ENCODE measurements around the gene RUSC2. TPM values are rescaled to one million over a fixed set of nuclear protein-coding genes. Genes with fewer than 3 reads are reported as not detected.
A peak's percentile ranks its signal among the peaks of the same experiment; 100 is the strongest.

RUSC2 gene
- total RNA-seq, 1 donor from 2014 or later, result 67.1 TPM

DNA sequence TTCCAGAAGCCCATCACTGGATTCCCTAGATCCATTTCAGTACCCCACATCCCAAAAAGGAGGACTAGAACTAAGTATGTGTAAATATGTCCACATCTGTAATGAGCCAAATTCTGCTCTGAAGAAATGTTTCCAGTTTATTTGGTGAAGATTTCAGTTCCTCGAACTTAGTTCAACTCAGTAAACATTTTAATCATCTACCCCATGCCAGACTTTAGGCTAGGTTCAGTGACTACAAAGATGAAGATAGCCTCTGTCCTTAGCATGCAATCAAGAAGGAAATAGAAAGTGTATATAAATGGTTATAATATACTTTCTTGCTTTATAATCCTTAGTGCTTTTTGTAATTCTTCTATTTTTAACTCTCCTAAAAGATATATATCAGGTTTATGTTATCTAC is 21.5 kb downstream of the RUSC2 start:
- DNase-seq (ENCODE audit: extremely low spot score, unreplicated experiment), result no peak
- Mint-ChIP-seq H3K27ac (ENCODE audit: unreplicated experiment) (peak overlapping the region; percentile 95), H3K4me1 (ENCODE audit: unreplicated experiment) (peaks cover 84% of the 10 kb centered on the region), H3K4me3 (ENCODE audit: unreplicated experiment) (peak overlapping the region; percentile 46), H3K27me3 (ENCODE audit: unreplicated experiment) (no peaks in the 10 kb centered on the region), H3K36me3 (ENCODE audit: unreplicated experiment) (peaks cover 16% of the 10 kb centered on the region), H3K9me3 (ENCODE audit: unreplicated experiment) (peaks cover 13% of the 10 kb centered on the region)
- TF ChIP-seq, protein P1, sequence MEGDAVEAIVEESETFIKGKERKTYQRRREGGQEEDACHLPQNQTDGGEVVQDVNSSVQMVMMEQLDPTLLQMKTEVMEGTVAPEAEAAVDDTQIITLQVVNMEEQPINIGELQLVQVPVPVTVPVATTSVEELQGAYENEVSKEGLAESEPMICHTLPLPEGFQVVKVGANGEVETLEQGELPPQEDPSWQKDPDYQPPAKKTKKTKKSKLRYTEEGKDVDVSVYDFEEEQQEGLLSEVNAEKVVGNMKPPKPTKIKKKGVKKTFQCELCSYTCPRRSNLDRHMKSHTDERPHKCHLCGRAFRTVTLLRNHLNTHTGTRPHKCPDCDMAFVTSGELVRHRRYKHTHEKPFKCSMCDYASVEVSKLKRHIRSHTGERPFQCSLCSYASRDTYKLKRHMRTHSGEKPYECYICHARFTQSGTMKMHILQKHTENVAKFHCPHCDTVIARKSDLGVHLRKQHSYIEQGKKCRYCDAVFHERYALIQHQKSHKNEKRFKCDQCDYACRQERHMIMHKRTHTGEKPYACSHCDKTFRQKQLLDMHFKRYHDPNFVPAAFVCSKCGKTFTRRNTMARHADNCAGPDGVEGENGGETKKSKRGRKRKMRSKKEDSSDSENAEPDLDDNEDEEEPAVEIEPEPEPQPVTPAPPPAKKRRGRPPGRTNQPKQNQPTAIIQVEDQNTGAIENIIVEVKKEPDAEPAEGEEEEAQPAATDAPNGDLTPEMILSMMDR (IDR thresholded peaks at IDR 0.05), result no peak

DNA sequence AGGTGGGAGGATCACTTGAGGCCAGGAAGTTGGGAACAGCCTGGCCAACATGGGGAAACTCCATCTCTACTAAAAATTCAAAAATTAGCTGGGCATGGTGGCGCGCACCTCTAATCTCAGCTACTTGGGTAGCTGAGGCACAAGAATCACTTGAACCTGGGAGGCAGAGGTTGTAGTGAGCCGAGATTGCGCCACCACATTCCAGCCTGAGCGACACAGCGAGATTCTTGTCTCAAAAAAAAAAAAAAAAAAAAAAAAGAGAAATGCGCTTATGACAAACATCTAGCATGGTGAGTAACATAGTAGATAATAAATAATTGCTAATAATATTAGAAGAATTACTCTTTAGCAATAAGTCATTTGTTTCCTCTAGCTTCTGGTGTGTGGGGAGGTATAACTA is 25.9 kb downstream of the RUSC2 start:
- Mint-ChIP-seq H3K36me3 (ENCODE audit: unreplicated experiment) (peaks cover 9% of the 10 kb centered on the region), H3K27me3 (ENCODE audit: unreplicated experiment) (no peaks in the 10 kb centered on the region), H3K4me3 (ENCODE audit: unreplicated experiment) (no peak overlapping the region), H3K4me1 (ENCODE audit: unreplicated experiment) (peaks cover 94% of the 10 kb centered on the region), H3K9me3 (ENCODE audit: unreplicated experiment) (peaks cover 4% of the 10 kb centered on the region), H3K27ac (ENCODE audit: unreplicated experiment) (peak overlapping the region; percentile 98)
- DNase-seq (ENCODE audit: extremely low spot score, unreplicated experiment), result no peak
- TF ChIP-seq, protein P1 (IDR thresholded peaks at IDR 0.05), result no peak

DNA sequence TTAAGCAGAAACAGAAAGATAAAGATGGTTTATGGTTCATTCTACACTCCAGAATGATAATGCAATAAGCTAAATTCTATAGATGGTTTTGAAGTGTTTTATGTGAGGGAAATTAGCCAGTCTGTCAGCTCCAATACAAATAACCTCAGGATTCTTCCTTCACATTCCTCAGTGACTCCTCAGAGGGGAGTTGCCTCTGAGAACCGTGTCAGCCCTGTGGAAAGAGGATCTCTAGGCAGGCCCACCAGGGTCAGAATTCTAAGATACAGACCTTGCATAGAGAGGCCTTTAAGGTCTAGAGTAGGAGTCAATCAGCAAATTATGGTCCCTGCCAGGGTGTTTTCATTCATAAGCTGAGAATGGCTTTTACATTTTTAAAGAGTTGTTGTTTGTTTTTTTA is 26.6 kb downstream of the RUSC2 start:
- DNase-seq (ENCODE audit: extremely low spot score, unreplicated experiment), result no peak
- no peaks in the 10 kb centered on the region for H3K27me3 Mint-ChIP-seq (ENCODE audit: unreplicated experiment)
- peak overlapping the region; percentile 12 for H3K4me3 Mint-ChIP-seq (ENCODE audit: unreplicated experiment)
- peak overlapping the region; percentile 98 for H3K27ac Mint-ChIP-seq (ENCODE audit: unreplicated experiment)
- peaks cover 94% of the 10 kb centered on the region for H3K4me1 Mint-ChIP-seq (ENCODE audit: unreplicated experiment)
- TF ChIP-seq, protein P1 (IDR thresholded peaks at IDR 0.05), result no peak
- H3K36me3 Mint-ChIP-seq (ENCODE audit: unreplicated experiment), result peaks cover 9% of the 10 kb centered on the region
- H3K9me3 Mint-ChIP-seq (ENCODE audit: unreplicated experiment), result peaks cover 4% of the 10 kb centered on the region

DNA sequence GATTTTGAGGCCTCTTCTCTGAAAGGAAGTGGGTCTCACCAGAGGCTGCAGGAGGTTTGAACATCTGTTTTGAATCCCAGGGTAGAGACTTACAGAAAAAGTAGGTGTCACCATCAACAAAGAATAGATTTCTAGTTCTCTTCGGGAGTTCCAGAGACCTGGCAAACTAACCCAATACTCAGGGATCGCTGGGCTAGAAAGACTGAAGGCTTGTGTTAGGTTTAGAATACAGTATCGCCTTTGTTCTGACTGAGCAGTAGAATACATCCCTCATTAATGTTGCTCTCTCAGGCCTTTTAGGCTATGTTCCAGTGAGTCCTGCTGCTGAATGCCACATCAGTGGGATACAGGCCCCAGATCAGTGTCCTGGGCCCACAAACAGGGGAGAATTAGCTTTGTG is 27.2 kb downstream of the RUSC2 start:
- H3K27ac Mint-ChIP-seq (ENCODE audit: unreplicated experiment), result peak overlapping the region; percentile 98
- H3K36me3 Mint-ChIP-seq (ENCODE audit: unreplicated experiment), result peaks cover 9% of the 10 kb centered on the region
- H3K27me3 Mint-ChIP-seq (ENCODE audit: unreplicated experiment), result no peaks in the 10 kb centered on the region
- H3K9me3 Mint-ChIP-seq (ENCODE audit: unreplicated experiment), result peaks cover 4% of the 10 kb centered on the region
- no peak overlapping the region for H3K4me3 Mint-ChIP-seq (ENCODE audit: unreplicated experiment)
- peaks cover 94% of the 10 kb centered on the region for H3K4me1 Mint-ChIP-seq (ENCODE audit: unreplicated experiment)
- TF ChIP-seq, protein P1 (IDR thresholded peaks at IDR 0.05), result no peak
- no peak for DNase-seq (ENCODE audit: extremely low spot score, unreplicated experiment)

- DNase-seq (ENCODE audit: extremely low spot score, unreplicated experiment), result no peak
- Mint-ChIP-seq H3K36me3 (ENCODE audit: unreplicated experiment) (peaks cover 9% of the 10 kb centered on the region), H3K4me1 (ENCODE audit: unreplicated experiment) (peaks cover 94% of the 10 kb centered on the region), H3K27ac (ENCODE audit: unreplicated experiment) (peak overlapping the region; percentile 98), H3K4me3 (ENCODE audit: unreplicated experiment) (no peak overlapping the region), H3K27me3 (ENCODE audit: unreplicated experiment) (no peaks in the 10 kb centered on the region), H3K9me3 (ENCODE audit: unreplicated experiment) (peaks cover 4% of the 10 kb centered on the region)
- TF ChIP-seq, protein P1 (IDR thresholded peaks at IDR 0.05), result no peak
Measured at GRCh38 chr9:35517552-35518224, 27.8 kb downstream of the RUSC2 start.

Measured in osteocyte (in vitro differentiated cells).